ENCODE data around the gene ALDH1B1.

Gene ALDH1B1

GRCh38 chr9:38392235-38393127 is at the start of gene ALDH1B1:
Gene ALDH1B1, plus strand, starts transcription at chr9:38392702. Its CDS starts 3,047 bp downstream, at chr9:38395749.
- peak; percentile 65 for DNase-seq

- no peak for DNase-seq
Observed at GRCh38 chr9:38343037-38343436, 49.5 kb upstream of the ALDH1B1 start.

GRCh38 chr9:38343552-38343951 is 49.0 kb upstream of the ALDH1B1 start:
- no peak for DNase-seq

GRCh38 chr9:38344566-38345324 is 47.8 kb upstream of the ALDH1B1 start:
- no peak for DNase-seq

GRCh38 chr9:38345851-38346755 is 46.4 kb upstream of the ALDH1B1 start:
- no peak for DNase-seq

- peak; percentile 14 for DNase-seq
Observed at GRCh38 chr9:38346811-38347210, 45.7 kb upstream of the ALDH1B1 start.

- peak; percentile 16 for DNase-seq
Observed at GRCh38 chr9:38347271-38347671, 45.2 kb upstream of the ALDH1B1 start.

GRCh38 chr9:38347946-38348345 is 44.6 kb upstream of the ALDH1B1 start:
- DNase-seq = no peak

- no peak for DNase-seq
Observed at GRCh38 chr9:38350529-38350928, 42.0 kb upstream of the ALDH1B1 start.

- no peak for DNase-seq
Observed at GRCh38 chr9:38352530-38353328, 39.8 kb upstream of the ALDH1B1 start.

GRCh38 chr9:38355115-38355514 is 37.4 kb upstream of the ALDH1B1 start:
- no peak for DNase-seq

GRCh38 chr9:38355517-38356120 is 36.9 kb upstream of the ALDH1B1 start:
- no peak for DNase-seq

GRCh38 chr9:38356851-38357250 is 35.7 kb upstream of the ALDH1B1 start:
- no peak for DNase-seq

GRCh38 chr9:38357350-38358114 is 35.0 kb upstream of the ALDH1B1 start:
- DNase-seq = peak; percentile 11

- DNase-seq = no peak
Observed at GRCh38 chr9:38358390-38359296, 33.9 kb upstream of the ALDH1B1 start.

- no peak for DNase-seq
Observed at GRCh38 chr9:38359297-38359653, 33.2 kb upstream of the ALDH1B1 start.

- DNase-seq = no peak
Observed at GRCh38 chr9:38359689-38360385, 32.7 kb upstream of the ALDH1B1 start.

GRCh38 chr9:38360839-38361472 is 31.5 kb upstream of the ALDH1B1 start:
- no peak for DNase-seq

- DNase-seq = peak; percentile 45
Observed at GRCh38 chr9:38361473-38361850, 31.0 kb upstream of the ALDH1B1 start.
